Right ventricle myocardium superior (tissue), 1 donor: ENCODE data around the gene CHI3L2. TPM values are rescaled to one million over a fixed set of nuclear protein-coding genes. Genes with fewer than 3 reads are reported as not detected.

Experiments
- ATAC-seq: fragments of 200-7000 bp; cut with Tn5 transposase; one replicate; pipeline ENCODE4 v1.9.1; 2020; ENCODE audit warnings: mild to moderate bottlenecking; ENCODE audit not compliant: poor library complexity
- DNase-seq: peaks from one replicate; pipeline ENCODE4 v3.0.0-alpha.2; 2020
- intact Hi-C: fragments of 100-400 bp; cut with DNase I; formaldehyde crosslinking; loops from one replicate; pipeline ENCODE4 v1.11.2; 2022
- total RNA-seq: library from RNA; stranded (reverse); fragmentation: NEBNext Ultra II Directional; extraction: Animal tissue kit (Norgen Biotek cat#: 25700); gene quantifications from one replicate; pipeline ENCODE4 v1.2.1, GENCODE V29; 2021
- donor health status: DM: no; HTN: yes; CAD: no; lungs with severe emphysema.

Gene CHI3L2
- total RNA-seq, 1 donor from 2014 or later = 3.7 TPM

DNA sequence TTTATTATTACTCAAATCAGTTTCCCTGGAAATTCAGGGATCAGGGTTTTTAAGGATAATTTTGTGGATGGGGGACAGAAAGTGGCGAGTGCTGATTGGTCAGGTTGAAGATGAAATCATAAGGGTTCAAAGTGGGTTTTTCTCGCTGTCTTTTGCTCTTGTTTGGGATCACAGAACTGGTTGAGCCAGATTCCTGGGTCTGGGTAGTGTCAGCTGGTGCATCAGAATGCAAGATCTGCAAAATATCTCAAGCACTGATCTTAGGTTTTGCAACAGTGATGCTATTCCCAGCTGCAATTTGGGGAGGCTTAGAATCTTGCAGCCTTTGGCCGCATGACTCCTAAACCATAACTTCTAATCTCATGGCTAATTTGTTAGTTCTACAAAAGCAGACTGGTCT, 9.3 kb downstream of the CHI3L2 start:
- intact Hi-C loops = no loop called here
- DNase-seq (no peak), ATAC-seq (no peak)

DNA sequence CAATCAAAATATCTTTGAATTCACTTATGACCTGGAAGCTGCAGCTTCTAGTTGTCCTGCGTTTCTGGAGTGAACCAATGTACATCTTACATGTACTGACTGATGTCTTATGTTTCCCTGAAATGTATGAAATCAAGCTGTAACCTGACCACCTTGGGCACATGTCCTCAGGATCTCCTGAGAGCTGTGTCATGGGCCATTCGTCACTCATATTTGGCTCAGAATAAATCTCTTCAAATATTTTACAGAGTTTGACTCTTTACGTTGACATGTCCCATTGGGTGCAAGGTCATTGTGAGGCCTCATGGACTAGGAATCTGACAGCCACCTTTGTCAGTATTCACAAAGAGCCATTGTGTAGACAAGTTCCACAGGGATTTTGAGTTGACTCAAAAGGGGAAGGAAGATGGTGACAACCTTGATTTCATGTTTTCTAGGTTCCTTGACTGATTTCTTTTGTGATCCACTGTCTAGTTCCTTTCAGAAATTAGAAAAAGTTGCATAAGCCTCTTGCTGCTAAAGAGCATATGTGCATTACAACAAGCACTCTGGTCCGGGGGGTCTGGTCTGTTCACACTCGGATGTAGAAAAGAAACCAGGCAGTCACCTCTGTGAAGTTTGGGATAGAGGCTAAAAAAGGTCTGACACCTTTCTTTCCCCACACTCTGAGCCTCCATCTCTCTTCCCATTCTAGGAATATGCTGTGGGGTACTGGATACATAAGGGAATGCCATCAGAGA, 10.7 kb downstream of the CHI3L2 start:
- ATAC-seq (no peak), DNase-seq (no peak)
- intact Hi-C loops = no loop called here

DNA sequence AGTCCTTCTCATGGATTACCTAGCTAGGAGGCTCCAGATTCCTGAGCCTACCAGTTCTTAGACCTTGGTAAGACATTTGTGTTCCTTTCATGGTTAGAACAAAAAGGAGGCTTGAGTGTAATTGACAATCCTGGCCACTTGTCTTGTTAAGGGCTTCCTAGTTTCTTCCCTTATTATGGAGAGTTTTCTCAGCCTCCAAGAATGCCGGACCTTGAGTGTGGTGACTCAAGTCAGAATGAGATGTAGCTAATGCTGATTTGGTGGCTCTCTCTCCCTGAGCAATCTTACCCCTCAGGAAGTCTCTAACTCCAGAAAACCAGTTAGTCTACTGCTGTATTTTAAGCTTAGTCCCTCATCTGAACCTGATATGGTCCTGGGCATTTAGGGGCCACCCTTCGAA, 14.3 kb downstream of the CHI3L2 start:
- DNase-seq (no peak), ATAC-seq (no peak)
- intact Hi-C loops = no loop called here

DNA sequence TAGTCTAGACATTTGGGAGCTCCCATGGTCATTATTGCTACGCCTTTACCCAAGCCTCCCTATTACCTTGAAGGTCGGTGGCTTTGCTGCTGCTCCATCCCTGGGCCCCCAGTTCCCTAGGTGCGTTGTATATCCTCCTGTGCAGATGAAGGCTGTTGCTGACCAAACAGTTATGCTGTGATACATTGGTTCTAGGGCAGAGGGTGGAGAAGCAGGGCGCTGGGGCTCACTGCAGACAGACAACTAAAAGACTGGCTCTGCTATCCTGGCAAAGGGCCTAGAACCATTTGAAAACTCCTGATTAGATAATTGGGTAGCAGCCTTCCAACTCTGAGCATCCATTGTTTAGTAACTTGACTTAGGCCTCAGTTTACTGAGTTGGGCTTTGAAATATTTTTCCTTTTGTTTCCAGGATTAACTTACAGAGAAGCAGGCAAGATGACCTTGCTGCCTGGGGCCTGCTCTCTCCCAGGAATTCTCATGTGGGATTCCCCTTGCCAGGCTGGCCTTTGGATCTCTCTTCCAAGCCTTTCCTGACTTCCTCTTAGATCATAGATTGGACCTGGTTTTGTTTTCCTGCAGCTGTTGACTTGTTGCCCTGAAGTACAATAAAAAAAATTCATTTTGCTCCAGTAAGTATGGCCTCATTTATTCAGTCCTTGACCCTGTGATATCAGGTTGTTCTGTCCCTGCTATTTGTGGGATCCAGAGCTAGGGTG, 15.5 kb downstream of the CHI3L2 start:
- peak; percentile 61 for DNase-seq
- peak; percentile 81 for ATAC-seq
- intact Hi-C loops = no loop called here

DNA sequence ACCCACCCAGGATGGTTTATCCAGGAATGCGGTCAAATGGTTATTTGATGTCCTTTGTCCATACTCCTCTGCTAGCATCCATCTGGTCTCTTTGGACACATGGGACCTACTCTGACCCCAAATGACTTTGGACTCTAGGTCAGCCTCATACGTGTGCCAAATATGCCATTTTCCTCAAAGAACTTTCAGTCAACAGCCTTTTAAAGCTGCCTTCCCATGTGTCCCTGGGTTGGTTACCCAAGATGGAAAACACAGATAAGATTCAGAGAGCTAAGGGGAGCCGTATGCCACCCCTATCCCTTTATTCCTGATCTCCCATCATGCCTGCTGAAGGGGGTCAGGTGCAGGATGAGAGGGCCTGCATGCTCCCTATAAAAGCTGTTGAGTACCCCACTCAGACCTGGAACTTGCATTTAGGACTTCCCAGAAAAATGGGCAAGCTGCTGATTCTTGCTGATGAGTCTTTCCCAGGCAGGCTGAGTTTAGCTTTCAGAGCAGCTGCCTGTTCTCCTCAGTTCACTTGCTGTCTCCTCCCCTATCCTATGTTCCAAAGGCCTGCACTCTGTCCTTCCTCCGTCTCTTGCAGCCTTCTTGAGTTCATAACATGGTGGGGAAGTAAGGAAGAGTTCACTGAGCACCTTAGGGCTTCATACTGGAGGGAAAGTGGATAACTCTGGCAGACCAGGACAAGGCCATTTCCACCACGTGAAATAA, 19.8 kb downstream of the CHI3L2 start:
- intact Hi-C loops = no loop called here
- no peak for ATAC-seq

DNA sequence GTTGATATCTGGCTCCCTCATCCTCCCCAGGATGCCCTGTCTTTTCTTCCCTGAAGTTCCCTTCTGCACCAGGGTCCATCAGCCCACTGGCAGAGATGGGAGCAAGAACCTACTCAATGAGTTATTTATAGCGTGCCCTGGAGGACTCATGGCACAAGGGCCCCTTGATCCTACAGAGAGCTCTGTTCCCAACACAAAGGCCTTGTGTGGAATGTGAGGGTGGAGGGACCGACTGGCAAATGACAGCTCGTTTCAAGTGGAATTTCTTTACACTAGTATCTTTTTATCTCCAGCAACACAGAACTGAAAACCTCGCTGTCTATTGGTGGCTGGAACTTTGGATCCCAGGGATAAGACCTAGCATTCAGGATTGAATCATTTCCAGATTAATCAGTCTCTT, 22.4 kb downstream of the CHI3L2 start:
- ATAC-seq = no peak
- intact Hi-C loops = no loop called here
- no peak for DNase-seq

More for the DNA sequence above, 19.8 kb downstream of the CHI3L2 start:
- no peak for DNase-seq

DNA sequence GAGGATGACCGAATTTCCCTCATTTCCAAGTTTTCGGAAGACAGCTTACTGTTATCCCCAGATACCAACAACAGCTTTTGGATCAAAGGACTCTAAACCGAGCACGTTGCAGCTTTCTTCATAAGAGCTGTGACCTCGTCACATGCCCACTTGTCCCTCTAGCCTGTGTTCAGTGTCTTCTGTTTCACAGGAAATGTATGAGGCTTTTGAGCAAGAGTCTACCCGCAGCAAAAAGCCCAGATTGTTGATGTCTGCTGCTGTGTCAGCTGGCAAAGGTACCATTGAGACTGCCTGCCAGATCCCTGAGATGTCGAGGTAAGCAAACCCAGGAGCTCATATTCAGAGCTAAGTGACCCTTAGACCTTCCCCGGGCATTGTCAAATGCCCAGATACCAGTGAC, 24.1 kb downstream of the CHI3L2 start:
- no peak for DNase-seq
- ATAC-seq = no peak
- intact Hi-C loops = no loop called here

DNA sequence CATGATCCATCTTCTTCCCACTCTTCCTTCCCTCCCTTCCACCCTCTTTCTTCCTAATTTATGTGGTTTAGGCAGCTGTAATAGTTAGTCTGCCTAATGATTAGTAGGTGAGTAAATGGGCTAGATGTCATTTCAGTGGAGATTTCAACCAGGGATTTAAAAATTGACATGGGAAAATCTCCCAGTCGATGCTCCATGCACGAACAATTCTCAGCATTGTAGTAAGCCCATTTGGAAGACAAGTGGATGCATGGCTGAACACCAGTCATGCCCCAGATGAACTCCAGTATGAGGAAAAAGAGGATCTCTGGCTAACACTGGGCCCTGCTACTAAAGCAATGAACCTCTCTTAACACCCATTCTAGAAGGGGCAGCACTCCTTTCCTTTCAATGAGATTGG, 25.3 kb downstream of the CHI3L2 start:
- intact Hi-C loops = no loop called here
- no peak for DNase-seq
- ATAC-seq = no peak

DNA sequence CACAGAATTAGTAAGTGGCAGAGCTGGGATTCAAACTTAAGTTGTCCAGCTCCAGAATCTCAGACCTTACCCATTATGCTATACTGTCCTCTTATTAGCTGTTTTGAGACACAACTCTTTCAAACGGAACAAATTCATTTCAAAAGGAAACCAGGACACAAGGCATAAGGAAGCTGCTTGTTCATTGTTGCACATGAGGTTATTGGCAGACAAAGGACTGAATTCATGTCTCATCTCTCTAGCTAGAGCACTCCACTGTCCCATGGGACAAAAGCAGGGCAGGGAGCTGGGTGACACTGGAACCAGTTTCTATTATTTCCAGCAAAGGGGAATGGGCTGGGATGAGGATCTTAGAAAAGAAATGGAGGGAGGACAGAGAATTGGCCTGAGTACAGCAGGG, 26.4 kb downstream of the CHI3L2 start:
- intact Hi-C loops = no loop called here
- no peak for DNase-seq
- no peak for ATAC-seq

DNA sequence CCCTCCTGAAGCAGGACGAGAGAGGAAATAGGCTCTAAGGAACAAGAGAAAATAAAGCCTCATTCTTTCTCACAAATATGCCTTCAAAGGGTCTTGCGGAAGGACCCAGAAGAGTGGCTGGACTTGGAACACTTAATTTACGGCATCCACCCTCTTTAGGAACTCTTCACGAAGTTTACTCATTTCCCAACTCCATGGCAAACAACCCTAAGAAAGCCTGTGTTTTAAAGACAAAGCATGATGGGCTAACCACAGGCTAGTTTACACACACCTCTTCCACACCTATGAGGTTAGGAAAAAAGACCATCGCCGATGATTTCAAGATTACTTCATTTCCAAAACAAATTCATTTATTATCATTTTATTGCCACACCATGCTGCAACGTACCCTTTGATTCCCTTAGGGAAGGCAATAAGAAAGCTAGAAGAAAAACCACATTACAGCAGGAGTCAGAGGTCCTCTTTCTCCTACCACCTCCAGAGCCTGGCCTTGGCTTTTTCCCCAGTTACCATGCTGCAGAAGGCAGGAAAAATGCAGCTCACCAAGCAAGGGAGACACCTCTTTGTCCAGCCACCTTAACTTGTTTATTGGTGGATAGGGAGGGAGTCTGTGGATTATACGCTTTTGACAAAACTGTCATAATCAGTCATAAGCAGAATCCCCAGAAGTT, 29.6 kb downstream of the CHI3L2 start:
- intact Hi-C loops = no loop called here
- DNase-seq = no peak
- ATAC-seq = no peak

DNA sequence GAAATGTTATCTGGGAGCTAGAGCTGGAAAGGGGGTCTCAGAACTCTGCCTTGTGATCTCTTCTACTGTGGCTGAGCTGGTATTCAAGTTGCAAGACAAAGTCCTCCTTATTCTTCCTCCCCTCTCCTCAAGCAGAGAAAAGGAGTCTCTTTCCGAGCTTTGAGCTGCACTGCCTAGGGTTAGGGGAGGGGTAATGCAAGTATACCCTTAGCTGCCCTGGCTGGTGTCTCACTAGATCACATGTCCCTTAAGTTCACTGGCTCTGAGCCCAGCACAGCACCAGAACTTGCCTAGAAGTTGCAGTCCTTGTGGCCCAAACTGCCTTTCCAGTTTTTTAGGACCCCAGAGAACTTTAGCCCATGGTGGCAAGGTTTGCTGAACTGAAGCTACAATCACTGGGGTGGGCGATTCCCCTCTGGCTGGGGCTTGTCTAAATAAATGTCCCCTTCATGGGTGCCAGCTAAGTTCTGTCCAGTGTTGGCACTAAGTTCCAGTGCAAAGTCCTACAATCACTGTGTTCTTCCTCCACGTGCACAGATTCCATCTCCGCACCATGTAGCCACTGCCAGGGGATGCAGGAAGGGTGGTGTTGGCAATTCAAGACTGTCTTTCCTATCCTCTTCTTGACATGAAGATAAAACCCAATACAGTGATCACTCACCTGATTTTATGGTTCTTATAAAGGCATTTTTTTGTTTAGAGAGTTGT, 40.4 kb downstream of the CHI3L2 start:
- ATAC-seq (no peak), DNase-seq (no peak)
- intact Hi-C loops = no loop called here

DNA sequence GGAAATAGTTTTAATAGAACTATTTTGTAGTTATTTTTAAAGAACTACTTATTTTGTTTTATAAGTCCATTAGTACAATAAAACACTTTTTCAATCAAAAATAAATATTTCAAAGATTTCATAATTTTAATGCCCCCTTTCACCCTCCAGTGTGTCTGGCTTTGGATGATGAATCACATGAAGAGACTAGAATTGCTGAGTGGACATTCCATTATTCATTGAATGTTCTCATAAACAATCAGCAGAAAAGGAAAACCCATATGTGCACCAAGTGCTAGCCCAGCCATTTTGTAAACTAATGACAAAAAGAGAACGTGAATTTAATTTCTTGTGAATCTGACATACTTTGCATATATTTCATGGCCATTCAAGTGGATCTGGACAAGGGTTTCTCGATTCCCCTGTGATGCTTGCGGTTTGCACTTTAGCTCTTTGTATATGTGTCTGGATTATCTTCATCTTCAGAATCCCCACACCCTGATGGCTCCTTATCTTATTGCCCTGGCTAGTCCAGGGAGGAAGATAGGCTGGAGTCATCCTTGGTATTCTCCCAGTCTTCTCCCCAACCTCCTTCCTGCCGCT, 42.4 kb downstream of the CHI3L2 start:
- ATAC-seq = no peak
- intact Hi-C loops = no loop called here

DNA sequence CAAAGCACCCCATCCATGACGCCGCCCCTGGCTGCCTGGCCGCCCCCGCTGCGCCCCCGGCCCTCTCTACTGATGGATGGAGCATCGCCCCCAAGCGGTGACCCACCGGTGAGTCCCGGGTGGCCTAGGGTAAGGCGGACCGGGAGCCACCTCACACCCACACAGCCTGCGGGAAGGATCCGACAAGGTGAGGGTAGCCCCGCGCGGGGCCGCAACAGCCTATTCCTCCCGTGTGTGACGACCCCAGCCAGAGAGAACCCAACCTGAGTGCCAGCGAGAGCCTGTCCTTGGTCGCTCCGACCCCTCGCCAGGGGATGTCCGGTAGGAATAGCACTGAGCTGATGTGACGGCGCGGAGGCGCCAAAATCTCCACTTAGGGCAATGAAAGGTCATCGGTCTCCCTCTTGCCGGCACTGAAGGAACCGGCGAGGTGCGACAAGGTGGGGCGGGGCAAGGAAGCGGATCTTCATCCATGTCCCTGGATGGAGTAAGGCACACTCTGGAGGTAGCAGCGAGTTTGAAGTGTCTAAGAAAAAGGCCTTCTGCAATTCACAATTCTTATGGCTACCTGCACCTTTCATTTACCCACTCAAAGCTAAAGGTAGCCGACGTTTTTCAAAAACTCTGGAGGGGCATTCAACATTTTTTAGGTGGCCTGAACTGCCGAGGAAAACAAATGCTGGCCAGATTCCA, 43.4 kb downstream of the CHI3L2 start:
- peak; percentile 39 for DNase-seq
- no peak for ATAC-seq

More for the DNA sequence above, 42.4 kb downstream of the CHI3L2 start:
- DNase-seq = no peak

DNA sequence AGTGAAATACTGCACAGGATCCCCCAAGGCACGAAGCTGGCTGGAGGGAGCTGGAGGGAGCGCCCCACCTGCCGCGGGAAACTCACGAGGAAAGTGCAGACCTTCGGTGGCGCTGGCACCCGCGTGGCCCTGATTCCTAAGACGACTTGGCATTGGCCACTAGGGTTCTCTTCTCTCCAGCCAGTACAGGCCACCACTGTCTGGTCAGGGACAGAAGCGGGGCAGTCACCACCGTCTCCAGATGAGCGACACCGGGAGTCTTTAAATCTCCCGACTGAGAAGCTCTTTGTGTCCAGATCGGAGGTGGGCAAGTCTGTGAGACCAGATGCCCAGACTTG, 43.9 kb downstream of the CHI3L2 start:
- intact Hi-C loops = no loop called here
- DNase-seq (no peak), ATAC-seq (no peak)

More for the DNA sequence above, 43.4 kb downstream of the CHI3L2 start:
- intact Hi-C loops = no loop called here

DNA sequence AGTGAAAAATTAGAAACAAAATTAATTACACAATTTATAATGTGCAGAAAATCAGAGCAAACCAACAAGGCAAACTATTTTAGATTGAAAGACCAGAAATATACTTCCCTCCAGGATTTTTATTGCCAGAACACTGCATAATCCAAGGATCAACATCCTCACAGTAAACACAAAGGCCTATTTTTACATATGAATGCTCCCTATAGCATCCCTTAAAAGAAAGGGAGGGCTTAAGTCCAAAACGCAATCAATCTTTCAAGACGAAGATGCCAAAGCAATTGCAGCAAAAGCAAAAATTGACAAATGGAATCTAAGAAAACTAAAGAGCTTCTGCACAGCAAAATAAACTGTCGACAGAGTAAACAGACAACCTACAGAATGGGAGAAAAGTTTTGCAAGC, 44.6 kb downstream of the CHI3L2 start:
- ATAC-seq (no peak), DNase-seq (no peak)
- intact Hi-C loops = no loop called here

DNA sequence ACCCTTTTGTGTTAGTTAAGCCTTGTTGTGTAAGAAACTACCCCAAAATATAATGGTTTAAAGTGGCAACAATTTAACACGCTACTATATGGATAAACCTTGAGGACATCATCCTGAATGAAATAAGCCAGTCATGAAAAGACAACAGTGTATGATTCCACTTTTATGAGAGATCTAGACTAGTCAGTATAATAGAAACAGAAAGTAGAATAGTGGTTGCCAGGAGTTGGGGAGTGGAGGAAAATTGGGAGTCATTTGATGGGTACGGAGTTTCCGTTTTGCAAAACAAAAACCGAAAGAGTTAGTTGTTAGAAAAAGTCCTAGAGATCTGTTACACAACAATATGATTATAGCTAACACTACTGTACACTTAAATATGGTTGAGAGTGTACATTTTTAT, 47.1 kb downstream of the CHI3L2 start:
- ATAC-seq (peak; percentile 63), DNase-seq (no peak)
- intact Hi-C loops = no loop called here

DNA sequence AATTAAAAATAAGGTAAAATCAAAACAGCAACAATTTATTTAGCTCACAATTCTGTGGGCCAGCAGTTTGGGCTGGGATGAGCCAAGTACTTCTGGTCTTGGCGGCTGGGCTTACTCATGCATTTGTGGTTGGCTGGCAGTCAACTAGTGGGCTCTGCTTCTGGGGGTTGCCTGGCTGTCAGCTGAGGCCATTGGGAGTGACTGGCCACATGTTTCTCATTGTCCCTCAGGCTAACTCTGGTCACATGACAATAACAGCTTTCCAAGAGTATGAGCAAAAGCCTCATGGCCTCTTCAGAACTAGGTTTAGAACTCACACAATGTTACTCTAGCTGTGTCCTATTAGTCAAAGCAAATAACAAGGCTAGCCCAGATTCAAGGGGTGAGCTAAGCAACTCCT, 47.6 kb downstream of the CHI3L2 start:
- DNase-seq (peak; percentile 75), ATAC-seq (peak; percentile 93)
- intact Hi-C loops = no loop called here
